Stimulated activated CD4-positive, alpha-beta T cell treated with anti-CD3 and anti-CD28 coated beads, Interleukin-1b, Interleukin-23, amount 100 ng/mL, for 1 hour (primary cell): Measurements from ENCODE around the gene REC8.
"Not testable (repeated sequence)": the region's sequence is repeated elsewhere in the genome, so short reads cannot be mapped to it uniquely, and the experiment has no call there.

Experiments
- DNase-seq, 2 donors: peaks; one replicate each; pipeline ENCODE4 v3.0.0-alpha.2; 2020; ENCODE audit warnings: low read depth in 2 of 2

REC8 gene

GRCh38 chr14:24203249-24203886 is 31.5 kb downstream of the REC8 start:
- DNase-seq, result not testable (repeated sequence)

GRCh38 chr14:24204163-24205146 is 32.6 kb downstream of the REC8 start:
- DNase-seq, result no peak

GRCh38 chr14:24206260-24207103 is 34.6 kb downstream of the REC8 start:
- no peak for DNase-seq

- no peak for DNase-seq
These were observed 35.2 kb downstream of the REC8 start for GRCh38 chr14:24207104-24207551.

- no peak for DNase-seq
These were observed 35.7 kb downstream of the REC8 start for GRCh38 chr14:24207625-24208024.

GRCh38 chr14:24211311-24211710 is 39.4 kb downstream of the REC8 start:
- DNase-seq, result no peak

- DNase-seq, result peak; percentile 79 to 87
These were observed 41.3 kb downstream of the REC8 start, which contains the start of gene CHMP4A for GRCh38 chr14:24212924-24213865. Gene CHMP4A (minus strand): TSS chr14:24213488. CDS start chr14:24213439, 49 bp downstream.

GRCh38 chr14:24213866-24214662 is 42.2 kb downstream of the REC8 start:
- no peak for DNase-seq

- peak; percentile 57 to 59 for DNase-seq
These were observed 43.8 kb downstream of the REC8 start, which contains the start of gene MDP1 for GRCh38 chr14:24215495-24216344. Gene MDP1 (minus strand): TSS chr14:24216066. CDS start chr14:24215955, 111 bp downstream.

- DNase-seq, result no peak
These were observed 44.4 kb downstream of the REC8 start for GRCh38 chr14:24216345-24216699.

GRCh38 chr14:24216876-24217275 is 45.0 kb downstream of the REC8 start:
- not testable (repeated sequence) for DNase-seq

- no peak for DNase-seq
These were observed 47.2 kb downstream of the REC8 start for GRCh38 chr14:24219080-24219479.

GRCh38 chr14:24219521-24219920 is 47.6 kb downstream of the REC8 start:
- DNase-seq, result no peak

- DNase-seq, result not testable (repeated sequence)
These were observed 51.1 kb downstream of the REC8 start for GRCh38 chr14:24222987-24223386.

- DNase-seq, result no peak
These were observed 52.8 kb downstream of the REC8 start for GRCh38 chr14:24224618-24225071.

GRCh38 chr14:24226473-24226872 is 54.6 kb downstream of the REC8 start:
- no peak for DNase-seq

GRCh38 chr14:24228902-24229301 is 57.0 kb downstream of the REC8 start:
- DNase-seq, result no peak
